GM21515 (cell line): ENCODE measurements around the gene ZDHHC7.
A peak's percentile ranks its signal among the peaks of the same experiment; 100 is the strongest.

Experiments used
- ATAC-seq: cut with Tn5 transposase; IDR thresholded peaks from one replicate; pipeline ENCODE4 v1.9.1; 2021; ENCODE audit not compliant: unreplicated experiment

The ZDHHC7 gene

GRCh38 chr16:85025781-85026653, 14.7 kb upstream of the ZDHHC7 start:
- ATAC-seq = no peak

DNA sequence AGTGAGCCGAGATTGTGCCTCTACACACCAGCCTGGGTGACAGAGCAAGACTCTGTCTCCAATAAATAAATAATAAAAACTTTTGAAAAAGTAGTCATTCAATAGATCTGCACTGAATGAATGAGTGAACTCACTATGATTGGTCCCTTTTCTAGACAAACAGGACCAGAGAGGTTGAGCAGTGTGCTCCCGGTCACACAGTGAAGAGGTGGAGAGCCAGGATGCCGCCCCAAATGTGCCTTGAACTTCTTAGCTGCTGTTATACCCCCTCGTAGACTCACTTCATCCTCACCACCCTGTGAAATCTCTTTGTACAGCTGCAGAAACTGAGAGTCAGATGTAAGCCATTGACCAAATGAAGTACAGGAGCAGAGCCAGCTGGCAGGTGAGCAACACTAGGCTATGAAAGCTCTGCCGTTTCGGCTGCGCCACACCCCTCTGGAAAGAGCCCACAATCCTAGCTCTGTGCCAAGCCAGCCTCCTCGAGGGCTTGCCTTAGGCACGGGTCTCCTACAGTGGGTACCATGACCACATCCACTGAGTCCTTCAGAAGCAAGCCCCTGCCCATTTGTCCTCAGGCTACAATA, 8.4 kb upstream of the ZDHHC7 start:
- ATAC-seq = no peak

DNA sequence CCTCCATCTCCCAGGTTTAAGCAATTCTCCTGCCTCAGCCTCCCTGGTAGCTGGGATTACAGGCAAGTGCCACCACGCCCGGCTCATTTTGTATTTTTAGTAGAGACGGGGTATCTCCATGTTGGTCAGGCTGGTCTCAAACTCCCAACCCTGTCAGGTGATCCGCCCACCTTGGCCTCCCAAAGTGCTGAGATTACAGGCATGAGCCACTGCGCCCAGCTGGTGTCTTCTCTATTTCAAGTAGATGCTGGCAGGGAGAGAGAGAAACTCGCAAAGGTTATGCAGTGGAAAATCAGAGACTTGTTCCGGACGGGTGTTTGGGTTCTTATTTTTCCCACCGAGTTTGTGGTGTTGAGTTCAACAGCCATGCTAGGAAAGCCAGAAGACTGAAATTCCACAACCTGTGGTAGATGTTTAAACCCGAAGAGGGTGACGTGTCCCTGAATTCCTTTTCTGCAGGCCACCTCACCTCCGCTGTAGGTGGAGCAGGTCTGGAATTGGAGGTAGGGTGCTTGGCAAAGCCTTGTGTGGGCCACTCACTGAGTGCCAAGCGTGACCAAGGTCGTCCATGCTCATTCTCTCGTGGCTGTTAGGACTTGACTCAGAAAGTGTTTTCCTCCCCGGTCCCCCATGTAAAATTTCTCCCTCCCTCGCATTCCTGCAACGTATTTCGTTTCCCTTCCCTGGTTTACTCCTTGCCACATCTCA, 7.3 kb upstream of the ZDHHC7 start:
- no peak for ATAC-seq

GRCh38 chr16:85017633-85018032, 6.3 kb upstream of the ZDHHC7 start:
- ATAC-seq = no peak

DNA sequence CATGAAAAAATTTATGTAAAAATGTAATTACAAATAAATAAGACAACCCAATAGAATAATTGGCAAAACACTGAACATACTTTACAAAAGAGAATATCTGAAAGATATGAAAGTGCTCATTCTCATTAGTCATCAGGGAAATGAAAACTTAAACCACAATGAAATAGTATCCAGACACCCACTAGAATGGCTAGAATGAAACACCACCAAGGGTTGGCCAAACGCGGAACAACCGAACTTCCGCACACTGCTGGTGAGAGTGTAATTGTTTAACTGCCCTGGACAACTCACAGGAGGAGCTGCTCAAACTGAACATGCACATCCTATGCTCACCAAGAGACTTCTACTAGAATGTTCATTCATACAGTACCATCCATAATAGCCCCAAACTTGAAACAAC, 5.8 kb upstream of the ZDHHC7 start:
- no peak for ATAC-seq

DNA sequence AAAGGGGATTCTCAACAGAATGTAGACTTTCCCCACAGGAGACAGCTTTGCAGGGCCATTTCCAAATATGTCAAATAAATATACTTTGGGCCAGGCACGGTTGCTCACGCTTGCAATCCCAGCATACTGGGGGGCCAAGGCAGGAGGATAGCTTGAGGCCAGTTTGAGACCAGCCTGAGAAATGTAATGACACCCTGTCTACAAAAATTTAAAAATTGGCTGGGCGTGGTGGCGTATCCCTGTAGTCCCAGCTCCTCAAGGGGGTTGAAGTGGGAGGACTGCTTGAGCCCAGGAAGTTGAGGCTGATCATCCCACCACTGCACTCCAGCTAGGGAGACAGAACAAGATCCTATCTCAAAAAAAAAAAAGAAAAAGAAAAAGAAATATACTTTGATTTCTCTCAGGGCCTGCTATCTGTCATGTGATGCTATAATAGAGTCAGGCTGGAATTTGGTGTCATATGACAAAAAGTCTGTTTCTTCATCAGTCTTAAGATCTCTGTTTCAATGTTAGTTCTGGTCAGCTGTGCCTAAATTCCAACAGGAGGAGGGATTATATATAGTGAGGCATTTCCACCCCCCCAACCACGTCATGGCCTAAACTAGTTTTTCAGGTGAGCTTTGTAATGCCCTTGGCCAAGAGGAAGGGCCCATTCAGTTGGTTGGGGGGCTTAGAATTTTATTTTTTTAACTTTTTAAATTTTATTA, 4.3 kb upstream of the ZDHHC7 start:
- ATAC-seq = no peak

- no peak for ATAC-seq
These were observed 3.0 kb upstream of the ZDHHC7 start for GRCh38 chr16:85014311-85014710.

DNA sequence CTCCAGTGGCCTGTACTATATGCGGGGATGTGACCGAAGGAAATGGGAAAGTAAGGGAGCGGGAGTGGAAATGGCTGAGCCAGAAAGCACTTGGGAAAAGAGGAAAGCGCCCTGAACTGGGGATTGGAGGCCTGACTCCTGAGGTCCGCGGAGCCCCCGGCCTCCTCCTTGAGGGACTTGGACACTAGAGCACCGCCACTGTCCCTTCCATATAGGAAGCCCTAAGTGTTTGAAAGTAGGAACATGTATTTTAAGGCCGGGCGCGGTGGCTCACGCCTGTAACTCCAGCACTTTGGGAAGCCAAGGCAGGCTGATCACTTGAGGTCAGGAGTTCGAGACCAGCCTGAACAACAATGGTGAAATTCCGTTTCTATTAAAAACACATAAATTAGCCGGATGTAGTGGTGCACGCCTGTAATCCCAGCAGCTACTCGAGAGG, 530 bp upstream of the ZDHHC7 start:
- peak; percentile 4 for ATAC-seq

- peak; percentile 11 for ATAC-seq
These were observed 847 bp downstream of the ZDHHC7 start for GRCh38 chr16:85010446-85010930.

GRCh38 chr16:85008271-85008670, 3.1 kb downstream of the ZDHHC7 start:
- ATAC-seq = no peak

- no peak for ATAC-seq
These were observed 3.7 kb downstream of the ZDHHC7 start for GRCh38 chr16:85007496-85008214.

- no peak for ATAC-seq
These were observed 4.7 kb downstream of the ZDHHC7 start for GRCh38 chr16:85006639-85007038.

GRCh38 chr16:85005285-85006069, 5.9 kb downstream of the ZDHHC7 start:
- ATAC-seq = no peak

GRCh38 chr16:85004587-85005205, 6.6 kb downstream of the ZDHHC7 start:
- no peak for ATAC-seq

DNA sequence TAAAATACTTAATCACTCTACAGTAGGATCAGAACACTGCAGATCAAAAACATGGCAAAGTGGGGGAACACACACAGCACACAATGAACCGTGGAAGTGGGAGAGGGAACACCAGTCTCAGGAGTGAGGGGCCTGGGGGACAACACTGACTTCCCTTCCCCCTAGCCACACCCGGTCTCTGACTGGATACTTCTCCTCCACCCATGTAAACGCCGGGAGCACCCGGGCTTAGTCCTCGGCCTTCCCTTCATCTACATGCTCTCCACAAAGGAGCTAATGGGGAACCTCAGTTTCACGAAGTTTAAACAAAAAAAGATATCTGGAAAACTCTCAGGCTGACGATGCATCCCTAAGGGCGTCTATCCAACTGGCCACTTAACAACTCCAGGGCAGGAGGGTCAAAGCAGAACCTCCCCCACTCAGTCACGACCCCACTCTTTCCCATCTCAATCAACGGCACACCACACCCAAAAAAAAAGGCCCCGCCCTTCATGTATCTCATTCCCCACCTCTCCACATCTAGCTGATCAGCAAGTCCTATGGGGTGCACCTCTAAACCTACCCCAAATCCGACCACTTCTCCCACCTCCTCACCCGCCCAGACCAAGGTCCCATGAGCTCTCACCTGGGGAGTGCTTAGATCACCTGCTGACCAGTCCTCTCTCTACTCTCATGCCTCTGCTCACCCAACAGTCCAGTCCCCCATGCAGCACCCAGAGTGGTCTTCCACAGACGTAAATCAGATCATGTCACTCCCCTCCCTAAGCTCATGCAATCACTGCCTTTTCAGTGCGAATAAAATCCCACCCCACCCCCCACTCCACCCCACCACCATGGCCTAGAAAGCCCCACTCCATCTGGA, 7.4 kb downstream of the ZDHHC7 start:
- ATAC-seq = no peak

- no peak for ATAC-seq
These were observed 8.3 kb downstream of the ZDHHC7 start for GRCh38 chr16:85003076-85003475.

GRCh38 chr16:85002608-85003007, 8.7 kb downstream of the ZDHHC7 start:
- ATAC-seq = no peak

DNA sequence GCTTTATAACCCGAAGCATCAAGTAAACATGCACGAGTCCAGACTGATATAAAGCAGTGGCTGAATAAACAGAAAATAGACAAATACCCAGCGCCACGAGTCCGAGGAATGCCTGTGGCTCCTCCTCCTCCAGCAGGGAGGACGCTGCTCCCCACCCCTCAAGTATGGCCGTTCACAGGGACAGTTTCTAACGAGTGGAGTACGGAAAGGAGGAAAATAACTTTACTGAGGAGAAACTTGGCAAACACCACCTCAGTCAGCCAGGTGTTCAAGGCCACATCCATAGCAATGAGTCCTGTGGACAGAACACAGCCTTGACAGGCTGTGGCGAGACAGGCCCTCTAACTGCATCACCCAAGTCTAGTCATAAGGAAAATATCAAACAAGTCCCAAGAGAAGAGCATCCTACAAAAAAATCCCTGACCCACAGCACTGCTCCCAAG, 9.2 kb downstream of the ZDHHC7 start:
- ATAC-seq = no peak
